ENCODE measurements around the gene AFMID.

- TF ChIP-seq SUZ12 (IDR thresholded peaks at IDR 0.05) = no peak
- TF ChIP-seq ELF4 (IDR thresholded peaks at IDR 0.05) = no peak
- TF ChIP-seq ARNT (IDR thresholded peaks at IDR 0.05) = no peak
- no peak for TF ChIP-seq SP1 (IDR thresholded peaks at IDR 0.05)
- TF ChIP-seq, protein P1, sequence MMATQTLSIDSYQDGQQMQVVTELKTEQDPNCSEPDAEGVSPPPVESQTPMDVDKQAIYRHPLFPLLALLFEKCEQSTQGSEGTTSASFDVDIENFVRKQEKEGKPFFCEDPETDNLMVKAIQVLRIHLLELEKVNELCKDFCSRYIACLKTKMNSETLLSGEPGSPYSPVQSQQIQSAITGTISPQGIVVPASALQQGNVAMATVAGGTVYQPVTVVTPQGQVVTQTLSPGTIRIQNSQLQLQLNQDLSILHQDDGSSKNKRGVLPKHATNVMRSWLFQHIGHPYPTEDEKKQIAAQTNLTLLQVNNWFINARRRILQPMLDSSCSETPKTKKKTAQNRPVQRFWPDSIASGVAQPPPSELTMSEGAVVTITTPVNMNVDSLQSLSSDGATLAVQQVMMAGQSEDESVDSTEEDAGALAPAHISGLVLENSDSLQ (IDR thresholded peaks at IDR 0.05) = no peak
- no peak for TF ChIP-seq ZNF384 (IDR thresholded peaks at IDR 0.05)
- TF ChIP-seq HDGF (IDR thresholded peaks at IDR 0.05; ENCODE audit: borderline replicate concordance) = no peak
- no peak for TF ChIP-seq FOXM1 (IDR thresholded peaks at IDR 0.05; ENCODE audit: borderline replicate concordance)
- no peak for TF ChIP-seq L3MBTL2 (conservative IDR thresholded peaks at IDR 0.05)
- no peak for TF ChIP-seq FOXA1 (IDR thresholded peaks at IDR 0.05)
- TF ChIP-seq CTBP1 (IDR thresholded peaks at IDR 0.05; ENCODE audit: borderline replicate concordance) = no peak
- no peak for TF ChIP-seq BHLHE40 (IDR thresholded peaks at IDR 0.05; ENCODE audit: borderline replicate concordance)
- no peak for TF ChIP-seq FOXK2 (IDR thresholded peaks at IDR 0.05)
- no peak for TF ChIP-seq TARDBP (IDR thresholded peaks at IDR 0.05)
Observed at GRCh38 chr17:78159575-78160158, 27.5 kb upstream of the AFMID start.
